Calu3 (cell line): ENCODE measurements around the gene PPP2R2C. TPM values are rescaled to one million over a fixed set of nuclear protein-coding genes. Genes with fewer than 3 reads are reported as not detected.

Experiments used
- BruUV-seq: library from RNA; stranded (reverse); fragments of 400-500 nt; replicated peaks from 2 replicates; lab custom pipeline; 2021; lab: Mats Ljungman, UMichigan
- CTCF ChIA-PET: fragments of 300-600 bp; sonication (Branson Sonifier 250); formaldehyde crosslinking; loops from one replicate; lab custom pipeline; 2022; ENCODE audit warnings: antibody characterized with exemption; lab: Charles Lee
- DNase-seq: peaks from one replicate; pipeline ENCODE4 v3.0.0; 2022
- H3K27ac Mint-ChIP-seq: one replicate; pipeline ENCODE4 v1.8.0; 2022; ENCODE audit warnings: mixed read lengths; ENCODE audit not compliant: unreplicated experiment
- H3K27me3 Mint-ChIP-seq: one replicate; pipeline ENCODE4 v1.8.0; 2022; ENCODE audit warnings: mixed read lengths; ENCODE audit not compliant: unreplicated experiment
- H3K36me3 Mint-ChIP-seq: one replicate; pipeline ENCODE4 v1.8.0; 2022; ENCODE audit warnings: mild to moderate bottlenecking, moderate library complexity, mixed read lengths; ENCODE audit not compliant: insufficient read depth, unreplicated experiment
- H3K4me1 Mint-ChIP-seq: one replicate; pipeline ENCODE4 v1.8.0; 2022; ENCODE audit warnings: mild to moderate bottlenecking, low read depth, mixed read lengths; ENCODE audit not compliant: unreplicated experiment
- H3K4me3 Mint-ChIP-seq: one replicate; pipeline ENCODE4 v1.8.0; 2022; ENCODE audit warnings: mild to moderate bottlenecking, low read depth, moderate library complexity, mixed read lengths; ENCODE audit not compliant: unreplicated experiment
- H3K9me3 Mint-ChIP-seq: one replicate; pipeline ENCODE4 v1.8.0; 2022; ENCODE audit warnings: low read depth, mixed read lengths; ENCODE audit not compliant: unreplicated experiment
- intact Hi-C: fragments of 100-400 bp; cut with micrococcal nuclease; formaldehyde crosslinking; loops from one replicate; pipeline ENCODE4 v1.10.0; 2022; ENCODE audit not compliant: unreplicated experiment
- total RNA-seq: library from RNA; stranded (reverse); gene quantifications from 2 replicates; pipeline ENCODE4 v1.2.3, GENCODE V29; 2022
- TF ChIP-seq, protein P1 (sequence below): fragments of 200-600 bp; IDR thresholded peaks from one replicate; pipeline ENCODE4 v1.8.0; 2022; ENCODE audit warnings: antibody characterized with exemption; ENCODE audit not compliant: unreplicated experiment

PPP2R2C gene
- total RNA-seq, 1 experiment from 2014 or later = 9.4 TPM

- intact Hi-C loops = no loop called here
- TF ChIP-seq, protein P1, sequence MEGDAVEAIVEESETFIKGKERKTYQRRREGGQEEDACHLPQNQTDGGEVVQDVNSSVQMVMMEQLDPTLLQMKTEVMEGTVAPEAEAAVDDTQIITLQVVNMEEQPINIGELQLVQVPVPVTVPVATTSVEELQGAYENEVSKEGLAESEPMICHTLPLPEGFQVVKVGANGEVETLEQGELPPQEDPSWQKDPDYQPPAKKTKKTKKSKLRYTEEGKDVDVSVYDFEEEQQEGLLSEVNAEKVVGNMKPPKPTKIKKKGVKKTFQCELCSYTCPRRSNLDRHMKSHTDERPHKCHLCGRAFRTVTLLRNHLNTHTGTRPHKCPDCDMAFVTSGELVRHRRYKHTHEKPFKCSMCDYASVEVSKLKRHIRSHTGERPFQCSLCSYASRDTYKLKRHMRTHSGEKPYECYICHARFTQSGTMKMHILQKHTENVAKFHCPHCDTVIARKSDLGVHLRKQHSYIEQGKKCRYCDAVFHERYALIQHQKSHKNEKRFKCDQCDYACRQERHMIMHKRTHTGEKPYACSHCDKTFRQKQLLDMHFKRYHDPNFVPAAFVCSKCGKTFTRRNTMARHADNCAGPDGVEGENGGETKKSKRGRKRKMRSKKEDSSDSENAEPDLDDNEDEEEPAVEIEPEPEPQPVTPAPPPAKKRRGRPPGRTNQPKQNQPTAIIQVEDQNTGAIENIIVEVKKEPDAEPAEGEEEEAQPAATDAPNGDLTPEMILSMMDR = no peak
- DNase-seq = no peak
- H3K4me3 Mint-ChIP-seq = no peak overlapping the region
- no peak overlapping the region for H3K27ac Mint-ChIP-seq
- BruUV-seq = no TSS peak
- H3K4me1 Mint-ChIP-seq = no peaks in the 10 kb centered on the region
- peaks cover 2% of the 10 kb centered on the region for H3K9me3 Mint-ChIP-seq
- CTCF ChIA-PET = no interaction called here
- peaks cover 70% of the 10 kb centered on the region for H3K27me3 Mint-ChIP-seq
- no peaks in the 10 kb centered on the region for H3K36me3 Mint-ChIP-seq
Observed at GRCh38 chr4:6498511-6499237, 26.3 kb upstream of the PPP2R2C start.

DNA sequence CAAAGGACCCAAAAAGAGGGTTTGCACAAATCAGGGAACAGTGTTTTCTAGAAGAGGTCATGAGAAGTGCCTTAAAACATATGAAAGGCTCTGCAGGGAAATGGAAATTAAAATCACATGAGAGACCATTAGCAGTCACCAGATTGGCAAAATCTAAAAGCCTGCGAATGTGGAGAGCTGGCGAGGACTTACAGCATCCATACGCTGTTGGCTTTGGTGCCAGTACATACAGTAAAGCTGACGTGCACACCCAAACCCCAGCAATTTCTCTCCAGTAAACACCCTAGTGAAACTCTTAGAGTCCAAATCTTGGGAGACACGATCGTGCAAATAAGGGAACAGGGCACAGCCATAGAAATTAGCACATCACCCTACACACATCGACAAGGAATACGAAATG is 25.4 kb upstream of the PPP2R2C start:
- CTCF ChIA-PET = no interaction called here
- Mint-ChIP-seq H3K27ac (no peak overlapping the region), H3K4me1 (no peaks in the 10 kb centered on the region), H3K27me3 (peaks cover 70% of the 10 kb centered on the region), H3K36me3 (no peaks in the 10 kb centered on the region), H3K9me3 (peaks cover 2% of the 10 kb centered on the region), H3K4me3 (no peak overlapping the region)
- intact Hi-C loops = no loop called here
- TF ChIP-seq, protein P1 = no peak
- no TSS peak for BruUV-seq
- no peak for DNase-seq

- Mint-ChIP-seq H3K36me3 (no peaks in the 10 kb centered on the region), H3K27me3 (peaks cover 54% of the 10 kb centered on the region)
- intact Hi-C loops = no loop called here
Observed at GRCh38 chr4:6495736-6496135, 23.3 kb upstream of the PPP2R2C start.

GRCh38 chr4:6495296-6495590 is 22.8 kb upstream of the PPP2R2C start:
- no peaks in the 10 kb centered on the region for H3K36me3 Mint-ChIP-seq
- CTCF ChIA-PET = no interaction called here
- TF ChIP-seq, protein P1 = no peak
- H3K27ac Mint-ChIP-seq = no peak overlapping the region
- intact Hi-C loops = no loop called here
- H3K9me3 Mint-ChIP-seq = peaks cover 2% of the 10 kb centered on the region
- no TSS peak for BruUV-seq
- H3K4me1 Mint-ChIP-seq = no peaks in the 10 kb centered on the region
- H3K27me3 Mint-ChIP-seq = peaks cover 53% of the 10 kb centered on the region
- no peak for DNase-seq
- H3K4me3 Mint-ChIP-seq = no peak overlapping the region

More at GRCh38 chr4:6495736-6496135, 23.3 kb upstream of the PPP2R2C start:
- Mint-ChIP-seq H3K4me3 (no peak overlapping the region), H3K27ac (no peak overlapping the region), H3K4me1 (no peaks in the 10 kb centered on the region), H3K9me3 (peaks cover 2% of the 10 kb centered on the region)
- CTCF ChIA-PET = no interaction called here
- TF ChIP-seq, protein P1 = no peak
- no TSS peak for BruUV-seq
- DNase-seq = no peak
